ENCODE measurements around the gene HNRNPR. TPM values are rescaled to one million over a fixed set of nuclear protein-coding genes. Genes with fewer than 3 reads are reported as not detected.
"Not testable (repeated sequence)": the region's sequence is repeated elsewhere in the genome, so short reads cannot be mapped to it uniquely, and the experiment has no call there.

HNRNPR gene
- total RNA-seq, 2 experiments from 2014 or later: 217 to 231 TPM

GRCh38 chr1:23344987-23345472 lies 946 bp upstream of the HNRNPR start:
- ChIA-PET POLR2A (interaction anchor here (1.0 to 1.8 kb wide), 14 partner anchors 9 to 615 kb away, joined by 3 to 38 read pairs (median 5); partner anchors contain the start of genes GALE, PNRC2, RPL11 and ZNF436), CTCF (interaction anchor here (0.8 to 1.9 kb wide), 9 partner anchors 9 to 347 kb away, joined by 3 to 19 read pairs (median 5); partner anchors contain the start of gene RPL11)
- peaks cover 29% of the 10 kb centered on the region for H3K4me1 Mint-ChIP-seq (ENCODE audit: low read depth)
- no peak for DNase-seq
- peak overlapping the region; percentile 82 for H3K4me3 Mint-ChIP-seq
- peak overlapping the region; percentile 91 for H3K27ac Mint-ChIP-seq
- H3K9me3 Mint-ChIP-seq (ENCODE audit: insufficient read depth): no peaks in the 10 kb centered on the region
- H3K36me3 Mint-ChIP-seq (ENCODE audit: low read depth): peaks cover 26% of the 10 kb centered on the region
- H3K27me3 Mint-ChIP-seq (ENCODE audit: low read depth): no peaks in the 10 kb centered on the region
- ATAC-seq: no peak

- Mint-ChIP-seq H3K4me3 (peak overlapping the region; percentile 86), H3K9me3 (ENCODE audit: insufficient read depth) (no peaks in the 10 kb centered on the region), H3K27ac (peak overlapping the region; percentile 94), H3K4me1 (ENCODE audit: low read depth) (peaks cover 41% of the 10 kb centered on the region), H3K36me3 (ENCODE audit: low read depth) (peaks cover 37% of the 10 kb centered on the region), H3K27me3 (ENCODE audit: low read depth) (no peaks in the 10 kb centered on the region)
- ChIA-PET CTCF (interaction anchor here (0.7 to 4.0 kb wide), 10 partner anchors 10 to 291 kb away, joined by 3 to 19 read pairs (median 6); no protein-coding TSS in a partner anchor), POLR2A (interaction anchor here (0.5 to 1.8 kb wide), 19 partner anchors 9 to 616 kb away, joined by 3 to 38 read pairs (median 4); partner anchors contain the start of genes PNRC2, RPL11 and ZNF436)
- DNase-seq (peak; percentile 55), ATAC-seq (peak; percentile 5)
Measured at GRCh38 chr1:23343221-23344110, 618 bp downstream of the HNRNPR start.

- Mint-ChIP-seq H3K36me3 (ENCODE audit: low read depth) (peaks cover 48% of the 10 kb centered on the region), H3K4me1 (ENCODE audit: low read depth) (peaks cover 52% of the 10 kb centered on the region), H3K4me3 (peak overlapping the region; percentile 86), H3K27ac (peak overlapping the region; percentile 60), H3K9me3 (ENCODE audit: insufficient read depth) (no peaks in the 10 kb centered on the region), H3K27me3 (ENCODE audit: low read depth) (no peaks in the 10 kb centered on the region)
- ChIA-PET CTCF (interaction anchor here (0.7 to 4.0 kb wide), 6 partner anchors 26 to 295 kb away, joined by 3 to 13 read pairs (median 4); no protein-coding TSS in a partner anchor), POLR2A (interaction anchor here (0.7 to 0.8 kb wide), 2 partner anchors 43 to 88 kb away, joined by 3 read pairs; no protein-coding TSS in a partner anchor)
- ATAC-seq (no peak), DNase-seq (no peak)
Measured at GRCh38 chr1:23341931-23342692, 2.0 kb downstream of the HNRNPR start.

- ATAC-seq (no peak), DNase-seq (peak; percentile 14)
- CTCF ChIA-PET: interaction anchor here (1.0 to 4.0 kb wide), 4 partner anchors 20 to 432 kb away, joined by 3 to 13 read pairs (median 8); no protein-coding TSS in a partner anchor
- Mint-ChIP-seq H3K9me3 (ENCODE audit: insufficient read depth) (no peaks in the 10 kb centered on the region), H3K27ac (no peak overlapping the region), H3K4me3 (peak overlapping the region; percentile 8), H3K4me1 (ENCODE audit: low read depth) (peaks cover 52% of the 10 kb centered on the region), H3K36me3 (ENCODE audit: low read depth) (peaks cover 63% of the 10 kb centered on the region), H3K27me3 (ENCODE audit: low read depth) (no peaks in the 10 kb centered on the region)
- POLR2A ChIA-PET: no interaction called here
Measured at GRCh38 chr1:23339632-23340031, 4.5 kb downstream of the HNRNPR start.

GRCh38 chr1:23337869-23338268 lies 6.2 kb downstream of the HNRNPR start:
- ATAC-seq: no peak
- H3K27ac Mint-ChIP-seq: peak overlapping the region; percentile 21
- ChIA-PET POLR2A (interaction anchor here (1.1 kb wide), 1 partner anchor 25 kb away, joined by 3 read pairs; no protein-coding TSS in a partner anchor), CTCF (interaction anchor here (0.8 to 2.5 kb wide), 3 partner anchors 29 to 407 kb away, joined by 3 to 13 read pairs (median 3); no protein-coding TSS in a partner anchor)
- no peak overlapping the region for H3K4me3 Mint-ChIP-seq
- peaks cover 54% of the 10 kb centered on the region for H3K4me1 Mint-ChIP-seq (ENCODE audit: low read depth)
- H3K27me3 Mint-ChIP-seq (ENCODE audit: low read depth): no peaks in the 10 kb centered on the region
- no peaks in the 10 kb centered on the region for H3K9me3 Mint-ChIP-seq (ENCODE audit: insufficient read depth)
- peaks cover 72% of the 10 kb centered on the region for H3K36me3 Mint-ChIP-seq (ENCODE audit: low read depth)
- DNase-seq: peak; percentile 4

- Mint-ChIP-seq H3K9me3 (ENCODE audit: insufficient read depth) (no peaks in the 10 kb centered on the region), H3K4me1 (ENCODE audit: low read depth) (peaks cover 23% of the 10 kb centered on the region), H3K27me3 (ENCODE audit: low read depth) (no peaks in the 10 kb centered on the region), H3K4me3 (no peak overlapping the region), H3K27ac (no peak overlapping the region), H3K36me3 (ENCODE audit: low read depth) (peaks cover 68% of the 10 kb centered on the region)
- ChIA-PET POLR2A (no interaction called here), CTCF (interaction anchor here (0.7 to 1.5 kb wide), 2 partner anchors 13 to 72 kb away, joined by 3 read pairs; partner anchors contain the start of gene HNRNPR)
- ATAC-seq: no peak
- no peak for DNase-seq
Measured at GRCh38 chr1:23331713-23332112, 12.4 kb downstream of the HNRNPR start.

- POLR2A ChIA-PET: no interaction called here
- DNase-seq: no peak
Measured at GRCh38 chr1:23330846-23331245, 13.2 kb downstream of the HNRNPR start.

GRCh38 chr1:23325393-23325792 lies 18.7 kb downstream of the HNRNPR start:
- POLR2A ChIA-PET: interaction anchor here (0.6 kb wide), 1 partner anchor 19 kb away, joined by 3 read pairs; no protein-coding TSS in a partner anchor

More at GRCh38 chr1:23330846-23331245, 13.2 kb downstream of the HNRNPR start:
- H3K36me3 Mint-ChIP-seq (ENCODE audit: low read depth): peaks cover 71% of the 10 kb centered on the region
- CTCF ChIA-PET: interaction anchor here (1.5 kb wide), 1 partner anchor 73 kb away, joined by 3 read pairs; no protein-coding TSS in a partner anchor
- H3K27me3 Mint-ChIP-seq (ENCODE audit: low read depth): no peaks in the 10 kb centered on the region
- no peak overlapping the region for H3K4me3 Mint-ChIP-seq
- ATAC-seq: no peak
- peaks cover 23% of the 10 kb centered on the region for H3K4me1 Mint-ChIP-seq (ENCODE audit: low read depth)
- H3K27ac Mint-ChIP-seq: no peak overlapping the region
- H3K9me3 Mint-ChIP-seq (ENCODE audit: insufficient read depth): no peaks in the 10 kb centered on the region

GRCh38 chr1:23322770-23323169 lies 21.3 kb downstream of the HNRNPR start:
- Mint-ChIP-seq H3K4me3 (no peak overlapping the region), H3K4me1 (ENCODE audit: low read depth) (peaks cover 11% of the 10 kb centered on the region), H3K36me3 (ENCODE audit: low read depth) (peaks cover 67% of the 10 kb centered on the region), H3K27me3 (ENCODE audit: low read depth) (no peaks in the 10 kb centered on the region), H3K9me3 (ENCODE audit: insufficient read depth) (no peaks in the 10 kb centered on the region), H3K27ac (peak overlapping the region; percentile 10)
- ChIA-PET CTCF (no interaction called here), POLR2A (interaction anchor here (1.8 kb wide), 1 partner anchor 22 kb away, joined by 6 read pairs; the partner anchor contains the start of gene HNRNPR)
- DNase-seq (no peak), ATAC-seq (no peak)

More at GRCh38 chr1:23325393-23325792, 18.7 kb downstream of the HNRNPR start:
- H3K27ac Mint-ChIP-seq: no peak overlapping the region
- ATAC-seq (no peak), DNase-seq (no peak)
- no peaks in the 10 kb centered on the region for H3K9me3 Mint-ChIP-seq (ENCODE audit: insufficient read depth)
- H3K36me3 Mint-ChIP-seq (ENCODE audit: low read depth): peaks cover 66% of the 10 kb centered on the region
- CTCF ChIA-PET: no interaction called here
- no peaks in the 10 kb centered on the region for H3K27me3 Mint-ChIP-seq (ENCODE audit: low read depth)
- H3K4me3 Mint-ChIP-seq: no peak overlapping the region
- H3K4me1 Mint-ChIP-seq (ENCODE audit: low read depth): peaks cover 17% of the 10 kb centered on the region

- H3K4me3 Mint-ChIP-seq; H3K27me3 Mint-ChIP-seq (ENCODE audit: low read depth); H3K27ac Mint-ChIP-seq; POLR2A ChIA-PET; H3K9me3 Mint-ChIP-seq (ENCODE audit: insufficient read depth); CTCF ChIA-PET; DNase-seq; ATAC-seq: not testable (repeated sequence)
- peaks cover 58% of the 10 kb centered on the region for H3K36me3 Mint-ChIP-seq (ENCODE audit: low read depth)
- H3K4me1 Mint-ChIP-seq (ENCODE audit: low read depth): peaks cover 11% of the 10 kb centered on the region
Measured at GRCh38 chr1:23310280-23310679, 33.8 kb downstream of the HNRNPR start.

GRCh38 chr1:23304140-23304620 lies 39.9 kb downstream of the HNRNPR start:
- Mint-ChIP-seq H3K27ac (no peak overlapping the region), H3K9me3 (ENCODE audit: insufficient read depth) (no peaks in the 10 kb centered on the region), H3K4me3 (no peak overlapping the region), H3K27me3 (ENCODE audit: low read depth) (no peaks in the 10 kb centered on the region), H3K4me1 (ENCODE audit: low read depth) (no peaks in the 10 kb centered on the region), H3K36me3 (ENCODE audit: low read depth) (peaks cover 51% of the 10 kb centered on the region)
- POLR2A ChIA-PET: no interaction called here
- DNase-seq (no peak), ATAC-seq (no peak)
- CTCF ChIA-PET: no interaction called here
